ENCODE data around the gene SSNA1.

Gene SSNA1

GRCh38 chr9:137159105-137160053 lies 29.1 kb upstream of the SSNA1 start:
- no peak overlapping the region for H3K27ac ChIP-seq
- TF ChIP-seq EZH2 (IDR thresholded peaks at IDR 0.05) = no peak
- TF ChIP-seq POLR2AphosphoS5 (IDR thresholded peaks at IDR 0.05; ENCODE audit: borderline replicate concordance, low read depth, low read length) = no peak
- no peak for TF ChIP-seq FOXP2 (optimal IDR thresholded peaks at IDR 0.05; ENCODE audit: control extremely low read depth, extremely low read length, insufficient read depth)
- no peaks in the 10 kb centered on the region for H3K36me3 ChIP-seq (ENCODE audit: insufficient read depth, low read length)
- no peaks in the 10 kb centered on the region for H3K9me3 ChIP-seq (ENCODE audit: low read depth, low read length)
- no peak overlapping the region for H3K9ac ChIP-seq (ENCODE audit: insufficient read length)
- H3K4me3 ChIP-seq = no peak overlapping the region
- DNase-seq (ENCODE audit: low read depth, low spot score) = no peak

- TF ChIP-seq FOXP2 (optimal IDR thresholded peaks at IDR 0.05; ENCODE audit: control extremely low read depth, extremely low read length, insufficient read depth) (no peak), EZH2 (IDR thresholded peaks at IDR 0.05) (no peak), POLR2AphosphoS5 (IDR thresholded peaks at IDR 0.05; ENCODE audit: borderline replicate concordance, low read depth, low read length) (no peak)
- Histone ChIP-seq H3K36me3 (ENCODE audit: insufficient read depth, low read length) (no peaks in the 10 kb centered on the region), H3K27ac (no peak overlapping the region), H3K4me3 (no peak overlapping the region), H3K9me3 (ENCODE audit: low read depth, low read length) (no peaks in the 10 kb centered on the region), H3K9ac (ENCODE audit: insufficient read length) (no peak overlapping the region)
- DNase-seq (ENCODE audit: low read depth, low spot score) = no peak
These were observed 28.4 kb upstream of the SSNA1 start for GRCh38 chr9:137160054-137160425.

- TF ChIP-seq POLR2AphosphoS5 (IDR thresholded peaks at IDR 0.05; ENCODE audit: borderline replicate concordance, low read depth, low read length) (no peak), EZH2 (IDR thresholded peaks at IDR 0.05) (no peak), FOXP2 (optimal IDR thresholded peaks at IDR 0.05; ENCODE audit: control extremely low read depth, extremely low read length, insufficient read depth) (no peak)
- H3K9ac ChIP-seq (ENCODE audit: insufficient read length) = no peak overlapping the region
- H3K9me3 ChIP-seq (ENCODE audit: low read depth, low read length) = no peaks in the 10 kb centered on the region
- H3K4me3 ChIP-seq = no peak overlapping the region
- no peak overlapping the region for H3K27ac ChIP-seq
- H3K36me3 ChIP-seq (ENCODE audit: insufficient read depth, low read length) = no peaks in the 10 kb centered on the region
- no peak for DNase-seq (ENCODE audit: low read depth, low spot score)
These were observed 27.5 kb upstream of the SSNA1 start for GRCh38 chr9:137160716-137161557.

- H3K9me3 ChIP-seq (ENCODE audit: low read depth, low read length) = no peaks in the 10 kb centered on the region
- H3K4me3 ChIP-seq = peak overlapping the region; percentile 76
- DNase-seq (ENCODE audit: low read depth, low spot score) = no peak
- TF ChIP-seq FOXP2 (optimal IDR thresholded peaks at IDR 0.05; ENCODE audit: control extremely low read depth, extremely low read length, insufficient read depth) = no peak
- H3K36me3 ChIP-seq (ENCODE audit: insufficient read depth, low read length) = no peaks in the 10 kb centered on the region
- no peak overlapping the region for H3K9ac ChIP-seq (ENCODE audit: insufficient read length)
- H3K27ac ChIP-seq = no peak overlapping the region
These were observed 26.7 kb upstream of the SSNA1 start for GRCh38 chr9:137161558-137162486.

GRCh38 chr9:137162505-137163364 lies 25.7 kb upstream of the SSNA1 start:
- DNase-seq (ENCODE audit: low read depth, low spot score) = no peak
- Histone ChIP-seq H3K36me3 (ENCODE audit: insufficient read depth, low read length) (no peaks in the 10 kb centered on the region), H3K9me3 (ENCODE audit: low read depth, low read length) (no peaks in the 10 kb centered on the region), H3K27ac (no peak overlapping the region), H3K9ac (ENCODE audit: insufficient read length) (no peak overlapping the region), H3K4me3 (peak overlapping the region; percentile 76)
- TF ChIP-seq POLR2AphosphoS5 (IDR thresholded peaks at IDR 0.05; ENCODE audit: borderline replicate concordance, low read depth, low read length) (no peak), FOXP2 (optimal IDR thresholded peaks at IDR 0.05; ENCODE audit: control extremely low read depth, extremely low read length, insufficient read depth) (no peak), EZH2 (IDR thresholded peaks at IDR 0.05) (no peak)

GRCh38 chr9:137163365-137163715 lies 25.1 kb upstream of the SSNA1 start:
- Histone ChIP-seq H3K9me3 (ENCODE audit: low read depth, low read length) (no peaks in the 10 kb centered on the region), H3K4me3 (peak overlapping the region; percentile 76), H3K36me3 (ENCODE audit: insufficient read depth, low read length) (no peaks in the 10 kb centered on the region), H3K27ac (no peak overlapping the region), H3K9ac (ENCODE audit: insufficient read length) (no peak overlapping the region)
- TF ChIP-seq POLR2AphosphoS5 (IDR thresholded peaks at IDR 0.05; ENCODE audit: borderline replicate concordance, low read depth, low read length) (no peak), FOXP2 (optimal IDR thresholded peaks at IDR 0.05; ENCODE audit: control extremely low read depth, extremely low read length, insufficient read depth) (no peak), EZH2 (IDR thresholded peaks at IDR 0.05) (no peak)
- no peak for DNase-seq (ENCODE audit: low read depth, low spot score)

- TF ChIP-seq POLR2AphosphoS5 (IDR thresholded peaks at IDR 0.05; ENCODE audit: borderline replicate concordance, low read depth, low read length) (no peak), EZH2 (IDR thresholded peaks at IDR 0.05) (no peak), FOXP2 (optimal IDR thresholded peaks at IDR 0.05; ENCODE audit: control extremely low read depth, extremely low read length, insufficient read depth) (no peak)
- no peaks in the 10 kb centered on the region for H3K36me3 ChIP-seq (ENCODE audit: insufficient read depth, low read length)
- H3K4me3 ChIP-seq = no peak overlapping the region
- H3K9ac ChIP-seq (ENCODE audit: insufficient read length) = no peak overlapping the region
- no peak overlapping the region for H3K27ac ChIP-seq
- no peaks in the 10 kb centered on the region for H3K9me3 ChIP-seq (ENCODE audit: low read depth, low read length)
- no peak for DNase-seq (ENCODE audit: low read depth, low spot score)
These were observed 24.7 kb upstream of the SSNA1 start for GRCh38 chr9:137163805-137164204.
